T1000 (cell line): ENCODE results near the gene SERPINB2.
"Not testable (repeated sequence)": the region's sequence is repeated elsewhere in the genome, so short reads cannot be mapped to it uniquely, and the experiment has no call there.

Experiments used
- DNase-seq: peaks from one replicate; lab custom pipeline; 2025; ENCODE audit warnings: mixed read lengths; lab: John Stamatoyannopoulos, UW

The SERPINB2 gene

DNA sequence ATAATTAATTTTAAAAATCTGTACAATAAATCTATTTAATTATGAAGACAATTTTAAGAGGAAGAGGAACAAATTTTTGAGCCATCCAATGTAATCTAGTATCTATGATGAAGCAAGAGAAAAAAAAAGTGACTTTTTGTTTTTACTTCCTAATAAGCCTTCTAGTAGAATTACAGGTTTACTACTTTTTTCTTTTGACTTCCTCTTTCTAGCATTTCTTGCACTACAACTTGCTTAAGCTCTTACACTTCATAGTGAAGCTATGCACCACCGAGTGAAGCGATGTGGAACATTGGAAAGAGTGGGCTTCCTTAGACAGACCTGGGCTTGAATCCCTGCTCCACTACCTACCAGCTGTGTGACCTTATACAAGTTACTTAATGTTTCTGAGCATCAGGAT lies 2.1 kb downstream of the SERPINB2 start:
- no peak for DNase-seq

DNA sequence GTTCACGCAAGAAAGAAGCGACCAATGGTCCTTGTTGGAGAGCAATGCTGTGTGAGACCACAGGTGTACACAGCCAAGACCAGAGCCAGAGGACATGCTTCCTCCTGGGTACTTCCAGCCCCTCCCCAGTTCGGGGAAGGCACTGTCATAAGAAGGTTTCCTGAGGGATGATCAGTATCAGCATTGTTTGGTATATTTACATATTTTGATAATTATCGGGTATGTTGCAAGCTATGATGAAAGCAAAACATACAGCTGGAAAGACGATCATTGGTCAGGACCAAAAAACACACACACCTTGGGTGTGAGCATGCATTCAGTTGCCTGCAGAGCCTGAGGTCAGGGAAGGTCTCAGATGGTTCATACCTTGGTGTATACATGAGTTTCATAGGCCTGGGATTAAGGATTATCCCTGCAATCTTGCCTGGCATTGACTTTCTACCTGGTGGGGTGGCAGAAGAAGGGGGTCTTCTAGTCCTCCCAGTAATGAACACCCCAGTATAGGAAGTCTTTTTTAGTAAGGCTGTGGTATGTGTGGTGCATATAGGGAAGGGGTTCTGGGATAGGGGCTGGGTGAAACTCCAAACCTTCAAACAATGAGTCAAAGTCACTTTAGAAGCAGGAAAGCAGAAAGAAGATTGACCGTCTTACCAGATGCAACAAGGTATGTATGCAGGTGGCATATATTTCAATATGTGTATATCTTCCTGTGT lies 2.9 kb downstream of the SERPINB2 start:
- DNase-seq: no peak

DNA sequence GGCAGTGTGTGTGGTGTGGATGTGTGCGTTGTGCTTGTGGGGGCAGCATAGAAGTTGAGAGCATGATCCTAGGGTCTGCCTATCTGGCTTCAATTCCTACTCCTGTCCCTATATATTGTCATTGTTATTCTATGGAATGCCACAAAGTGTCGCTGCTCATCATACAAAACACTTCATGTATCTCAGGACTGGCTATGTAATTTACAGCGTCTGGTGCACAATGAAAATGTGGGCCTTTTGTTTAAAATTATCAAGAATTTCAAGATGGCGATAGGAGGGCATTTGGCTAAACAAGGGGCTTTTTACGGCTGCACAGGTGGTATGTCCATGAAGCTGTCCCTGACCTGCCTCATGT lies 3.4 kb downstream of the SERPINB2 start:
- DNase-seq: no peak

DNA sequence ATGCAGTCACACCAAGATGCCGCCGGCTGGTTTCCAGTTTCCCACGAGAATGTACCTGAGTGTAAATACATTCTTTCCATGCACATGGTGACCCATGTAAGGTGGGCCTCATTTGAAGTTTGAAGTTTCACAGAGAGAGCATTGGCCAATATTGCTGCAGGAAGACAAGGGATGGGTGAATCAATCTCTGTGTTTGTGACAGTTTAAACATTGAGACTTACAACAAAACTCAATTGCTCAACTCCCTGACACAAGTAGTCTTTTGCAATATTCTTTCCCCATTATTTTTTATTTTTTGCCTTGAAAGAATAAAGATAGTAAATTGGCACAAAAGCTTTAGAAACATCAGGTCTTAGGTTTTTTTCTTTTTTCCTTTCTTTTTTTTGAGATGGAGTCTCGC lies 5.1 kb downstream of the SERPINB2 start:
- no peak for DNase-seq

DNA sequence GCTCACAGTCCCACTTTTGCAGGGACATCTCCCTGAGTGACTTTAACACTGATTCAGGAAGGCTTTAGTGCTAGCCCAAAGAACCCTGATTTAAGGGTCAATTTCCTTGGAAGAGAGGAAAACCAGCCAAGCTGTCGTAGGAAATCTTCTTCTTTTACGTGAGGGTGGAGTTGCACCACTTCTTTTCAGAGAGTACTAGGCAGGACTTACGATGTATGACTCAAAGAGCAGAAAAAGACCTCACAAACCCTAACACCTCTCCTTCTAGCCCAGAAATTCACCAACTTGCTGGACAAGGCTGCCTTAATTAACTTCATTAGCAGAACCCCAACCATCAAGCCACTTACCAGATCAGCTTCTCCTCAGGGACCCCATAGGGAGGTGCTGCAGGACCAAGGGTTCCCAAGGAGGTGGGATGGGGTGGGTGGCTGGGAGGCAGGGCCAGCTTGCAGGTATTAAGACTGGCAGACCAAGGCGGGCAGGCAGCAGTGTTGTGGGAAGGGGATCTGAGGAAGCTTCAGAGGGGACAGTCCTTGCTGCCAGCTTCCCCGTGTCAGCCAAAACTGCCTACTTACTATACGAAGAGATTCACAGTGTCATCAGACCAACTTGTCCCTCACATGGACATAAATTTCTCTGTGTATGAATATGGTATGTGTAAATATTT lies 6.7 kb downstream of the SERPINB2 start:
- no peak for DNase-seq

DNA sequence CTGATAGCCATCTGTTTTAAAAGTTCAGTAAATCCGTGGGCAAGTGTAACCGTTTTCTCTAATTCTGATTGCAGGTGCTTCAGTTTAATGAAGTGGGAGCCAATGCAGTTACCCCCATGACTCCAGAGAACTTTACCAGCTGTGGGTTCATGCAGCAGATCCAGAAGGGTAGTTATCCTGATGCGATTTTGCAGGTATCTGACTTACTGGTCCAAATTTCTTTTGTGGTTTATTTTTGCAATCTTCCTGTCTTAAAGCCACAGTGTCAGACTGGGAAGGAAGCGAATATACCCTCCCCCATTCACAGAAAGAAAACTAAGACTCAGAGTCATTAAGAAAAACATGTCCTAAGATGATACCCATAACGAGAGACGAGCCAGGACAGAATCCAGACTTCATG lies 7.7 kb downstream of the SERPINB2 start:
- DNase-seq: no peak

DNA sequence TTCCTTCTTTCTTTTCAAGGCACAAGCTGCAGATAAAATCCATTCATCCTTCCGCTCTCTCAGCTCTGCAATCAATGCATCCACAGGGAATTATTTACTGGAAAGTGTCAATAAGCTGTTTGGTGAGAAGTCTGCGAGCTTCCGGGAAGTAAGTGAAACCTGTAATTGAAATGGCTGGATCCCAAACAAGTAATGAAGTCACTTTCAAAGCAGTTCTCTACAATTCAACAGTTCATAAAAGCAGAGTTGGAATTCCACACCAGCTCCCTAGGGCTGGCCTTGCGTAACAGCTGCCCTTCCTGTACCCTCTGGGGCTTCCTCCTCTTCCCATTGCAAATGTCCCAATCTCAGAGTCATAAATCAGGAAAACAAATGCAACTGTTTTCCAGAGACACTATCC lies 9.6 kb downstream of the SERPINB2 start:
- no peak for DNase-seq

DNA sequence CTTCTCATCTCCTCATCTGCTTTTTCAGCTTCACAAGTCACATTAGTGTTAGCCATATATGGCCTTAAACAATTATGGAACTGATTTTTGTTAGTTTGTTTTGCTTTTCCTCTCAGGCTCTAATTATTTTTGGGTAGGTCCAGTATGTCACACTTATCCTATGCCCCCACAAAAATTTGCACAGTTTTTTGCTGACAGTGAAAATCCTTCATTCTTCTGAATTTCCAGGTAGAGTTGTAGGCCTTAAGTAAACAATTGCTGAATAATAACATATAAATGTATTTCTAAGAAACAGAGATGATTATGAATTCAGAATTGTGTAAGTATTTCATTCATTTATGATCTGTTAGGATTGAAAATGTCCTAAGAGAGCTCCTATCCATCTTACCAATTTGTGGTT lies 11.7 kb downstream of the SERPINB2 start:
- no peak for DNase-seq

DNA sequence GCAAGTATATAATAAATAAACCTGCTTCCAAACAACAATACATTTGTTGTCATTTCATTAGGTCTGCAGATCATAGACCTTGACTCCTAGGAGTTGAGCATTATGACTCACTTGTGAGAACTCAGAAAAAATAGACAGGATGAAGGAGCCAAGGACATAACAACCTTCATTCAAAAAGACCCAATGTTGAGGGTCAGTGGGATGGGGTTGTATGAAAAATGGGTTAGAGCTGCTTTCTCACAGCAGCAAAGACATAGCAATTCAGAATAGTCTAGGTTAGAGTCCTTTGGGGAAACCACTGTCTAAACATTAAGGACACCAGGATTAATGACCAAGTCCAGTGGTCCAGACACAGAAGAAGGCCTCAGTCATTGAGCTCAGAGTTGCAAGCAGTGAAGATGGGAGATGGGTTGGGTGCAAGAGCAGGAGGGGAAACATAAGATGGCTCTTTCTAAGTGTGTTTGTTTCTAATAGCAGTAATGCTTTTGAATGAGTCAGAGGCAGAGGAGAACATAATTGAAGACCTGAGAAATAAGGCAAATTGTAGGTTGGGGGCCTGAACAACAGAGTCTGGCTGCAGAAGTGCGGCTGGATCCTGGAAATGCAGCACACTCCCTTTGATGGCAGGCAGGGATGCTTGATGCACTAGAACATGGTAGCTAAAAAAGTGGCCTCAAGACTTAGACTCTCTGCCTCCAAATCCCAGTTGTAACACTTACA lies 16.5 kb downstream of the SERPINB2 start:
- DNase-seq: no peak

DNA sequence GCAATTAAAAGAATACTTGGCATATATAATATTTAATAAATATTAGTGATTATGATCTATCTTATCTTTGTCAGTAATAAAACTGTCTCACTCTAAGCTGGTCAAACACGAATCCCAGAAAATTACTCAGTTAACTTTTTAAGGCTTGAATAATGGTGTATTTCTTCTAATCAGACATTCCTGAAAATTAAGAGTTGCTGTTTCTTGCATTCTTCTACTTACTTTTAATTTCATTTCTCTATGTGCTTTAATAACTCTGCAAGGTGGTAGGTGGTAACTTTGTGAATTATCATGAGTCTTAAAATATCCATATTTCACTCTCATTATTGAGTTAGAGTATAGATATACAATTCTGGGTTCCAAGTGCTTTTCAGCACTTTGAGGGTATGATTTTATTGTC lies 17.2 kb downstream of the SERPINB2 start:
- DNase-seq: no peak

DNA sequence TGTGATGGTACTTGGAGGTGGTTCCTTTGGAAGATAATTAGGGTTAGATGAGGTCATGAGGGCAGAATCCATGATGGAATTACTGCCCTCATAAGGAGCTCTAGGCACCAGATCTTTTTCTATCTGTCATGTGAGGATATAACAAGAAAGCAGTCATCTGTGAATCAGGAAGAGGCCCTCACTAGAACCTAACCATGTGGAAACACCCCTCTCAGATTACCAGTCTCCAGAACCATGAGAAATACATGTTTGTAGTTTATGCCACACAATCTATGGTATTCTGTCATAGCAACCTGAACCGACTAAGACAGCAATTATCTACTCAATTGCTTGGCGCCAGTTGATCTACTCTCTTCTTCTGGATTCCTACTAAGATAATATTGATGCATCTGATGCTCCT lies 17.9 kb downstream of the SERPINB2 start:
- DNase-seq: no peak

DNA sequence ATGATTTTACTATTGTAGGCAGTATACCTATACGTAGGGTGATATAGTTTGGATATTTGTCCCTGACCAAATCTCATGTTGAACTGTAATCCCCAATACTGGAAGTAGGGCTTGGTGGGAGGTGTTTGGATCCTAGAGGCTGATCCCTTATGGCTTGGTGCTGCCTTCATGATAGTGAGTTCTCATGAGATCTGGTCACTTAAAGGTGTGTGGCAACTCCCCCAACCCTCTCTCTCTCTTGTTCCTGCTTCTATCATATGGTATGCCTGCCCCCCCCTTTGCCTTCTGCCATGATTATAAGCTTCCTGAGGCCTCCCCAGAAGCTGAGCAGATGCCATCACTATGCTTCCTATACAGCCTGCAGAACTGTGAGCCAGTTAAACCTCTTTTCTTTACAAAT lies 18.6 kb downstream of the SERPINB2 start:
- no peak for DNase-seq

DNA sequence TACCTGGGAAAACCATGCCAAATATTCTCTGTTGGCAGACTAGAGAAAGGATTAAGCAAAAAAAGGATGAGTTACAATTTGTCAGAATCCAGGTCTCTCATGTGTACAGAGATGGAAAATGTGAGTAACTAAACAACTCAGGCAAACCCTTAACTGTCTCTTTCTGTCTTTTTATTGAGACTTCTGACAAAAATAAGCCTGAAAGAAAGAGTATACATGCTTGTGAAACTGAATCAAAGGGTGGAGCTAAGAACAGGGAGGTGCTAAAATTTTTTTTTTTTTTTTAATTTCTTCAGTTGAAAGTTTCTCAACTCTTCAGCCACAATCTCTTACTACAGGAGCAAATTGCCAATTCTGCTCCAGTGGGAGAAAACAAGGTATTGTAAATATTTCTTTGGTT lies 20.2 kb downstream of the SERPINB2 start, which contains the start of gene SERPINB10:
Gene SERPINB10, plus strand, starts transcription at position 295 of the 400 bp plus-strand sequence. CDS start 7,553 bp downstream, outside the sequence.
- no peak for DNase-seq

DNA sequence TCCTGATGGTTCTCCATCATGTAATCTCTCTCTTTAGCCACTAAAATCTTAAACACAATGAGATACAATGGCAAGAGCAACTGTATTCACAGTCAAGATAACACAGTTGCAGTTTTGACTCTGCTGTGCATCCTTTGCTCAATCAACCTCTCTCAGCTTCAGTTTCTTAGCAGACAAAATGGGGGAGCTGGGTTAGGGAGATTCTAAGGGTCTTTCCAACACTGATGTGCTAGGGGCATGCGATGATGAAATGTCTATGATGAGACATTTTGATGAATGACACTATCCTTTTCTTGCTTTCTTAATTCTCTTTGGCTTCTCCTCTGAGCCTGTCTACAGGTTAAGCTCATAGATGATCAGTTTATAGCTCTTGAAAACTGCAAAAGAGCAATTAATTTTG lies 21.4 kb downstream of the SERPINB2 start:
- no peak for DNase-seq

DNA sequence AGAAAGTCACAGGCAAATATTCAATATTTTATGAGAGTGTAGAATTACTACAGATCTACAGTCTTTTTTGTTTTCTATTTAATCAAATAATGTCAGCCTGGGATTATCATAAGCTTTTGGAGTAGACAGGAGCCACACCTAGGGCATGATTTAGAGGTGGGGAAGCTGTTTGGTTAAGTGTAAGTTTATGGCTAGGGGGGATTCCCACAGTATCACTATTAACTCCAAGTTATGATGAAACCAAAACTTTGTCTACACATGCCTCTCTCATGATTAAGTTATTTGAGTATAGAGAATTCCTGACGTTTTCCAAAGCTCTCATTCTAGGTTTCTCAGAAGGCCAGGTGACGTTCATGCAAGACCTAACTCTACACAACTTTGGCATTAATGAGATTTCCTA lies 22.4 kb downstream of the SERPINB2 start:
- DNase-seq: no peak

DNA sequence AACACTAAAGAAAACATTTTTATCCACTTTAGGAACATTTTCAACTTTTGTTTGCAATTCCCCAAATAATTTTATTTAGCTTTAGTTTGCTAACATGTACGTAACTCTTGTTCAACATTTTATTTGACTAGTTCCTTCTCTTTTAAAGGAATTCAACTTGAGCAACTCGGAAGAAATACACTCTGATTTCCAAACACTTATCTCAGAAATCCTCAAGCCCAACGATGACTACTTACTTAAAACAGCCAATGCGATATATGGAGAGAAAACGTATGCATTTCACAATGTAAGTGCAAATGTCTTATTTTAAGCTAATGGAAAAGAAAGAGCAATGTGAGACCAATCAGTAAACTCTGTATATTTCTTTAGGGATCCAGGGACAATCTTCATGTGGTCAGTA lies 30.3 kb downstream of the SERPINB2 start:
- no peak for DNase-seq

DNA sequence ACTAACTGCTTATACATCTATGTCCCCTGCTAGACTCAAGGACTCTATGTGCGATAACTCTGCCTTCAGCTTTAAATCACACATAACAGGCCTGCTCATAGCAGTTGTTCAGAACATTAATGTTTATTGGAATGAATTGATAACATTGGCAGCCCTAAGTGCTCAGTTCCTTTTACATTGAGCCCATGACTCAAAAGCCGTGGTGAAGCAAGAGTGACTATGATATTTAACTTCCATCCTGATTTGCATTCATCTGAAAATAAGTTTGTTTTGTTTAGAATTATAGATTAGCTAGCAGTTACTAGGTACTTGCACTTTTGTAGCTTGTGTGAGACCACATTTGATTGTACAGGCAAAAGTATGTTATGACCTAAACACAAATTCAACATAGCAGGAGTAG lies 34.5 kb downstream of the SERPINB2 start:
- DNase-seq: no peak

DNA sequence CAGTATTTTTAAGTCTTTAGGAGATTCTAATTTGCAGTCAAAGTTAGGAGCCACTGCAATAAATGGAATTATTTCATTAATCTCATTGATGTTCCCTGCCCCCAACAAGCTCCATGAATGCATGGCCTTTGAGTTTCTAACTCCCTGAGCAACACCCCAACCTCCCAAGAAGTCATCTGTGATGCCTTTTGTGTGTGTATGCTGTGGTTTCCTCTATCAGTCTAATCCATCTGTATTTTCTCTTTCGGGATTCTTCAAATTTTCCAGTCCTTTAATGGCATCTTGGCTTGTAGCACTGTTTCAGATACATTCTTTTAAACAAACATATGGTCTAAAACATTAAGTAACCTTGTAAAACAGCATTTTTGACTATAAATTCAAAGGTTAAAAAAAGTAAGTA lies 37.0 kb downstream of the SERPINB2 start:
- no peak for DNase-seq

DNA sequence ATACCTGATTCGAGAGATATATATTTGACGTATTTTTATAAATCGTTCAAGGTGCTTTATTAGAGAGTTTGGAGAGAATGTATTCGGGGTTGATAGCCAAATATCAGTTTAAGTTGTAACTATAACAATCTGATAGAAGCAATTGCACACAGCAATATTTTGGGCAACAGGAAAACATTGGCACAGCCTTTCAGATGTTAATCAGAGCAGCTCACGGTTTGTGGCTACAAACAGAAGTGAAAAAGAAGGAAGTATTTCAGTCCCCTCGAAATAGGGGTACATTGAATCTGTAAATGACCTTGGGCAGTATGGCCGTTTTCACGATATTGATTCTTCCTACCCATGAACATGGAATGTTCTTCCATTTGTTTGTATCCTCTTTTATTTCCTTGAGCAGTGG lies 40.8 kb downstream of the SERPINB2 start:
- no peak for DNase-seq

DNA sequence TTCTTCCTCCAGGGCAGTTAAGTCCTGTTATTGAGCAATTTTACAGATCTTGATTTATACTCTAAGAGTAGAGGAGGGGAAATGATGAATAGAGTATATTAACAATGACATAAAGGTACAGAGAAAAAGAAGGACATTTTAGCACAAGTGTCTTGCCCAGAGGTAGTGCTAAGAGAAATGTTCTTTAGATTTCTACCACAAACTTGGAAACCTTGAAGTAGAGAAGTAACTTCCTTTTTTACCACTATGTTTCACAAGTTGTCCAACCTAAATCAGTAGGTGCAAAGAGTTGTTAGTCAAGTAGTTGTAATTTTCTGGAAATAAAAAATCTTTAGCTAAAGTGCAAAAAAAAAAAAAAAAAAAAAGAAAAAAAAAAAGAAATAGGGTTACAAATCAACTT lies 41.9 kb downstream of the SERPINB2 start:
- DNase-seq: not testable (repeated sequence)

DNA sequence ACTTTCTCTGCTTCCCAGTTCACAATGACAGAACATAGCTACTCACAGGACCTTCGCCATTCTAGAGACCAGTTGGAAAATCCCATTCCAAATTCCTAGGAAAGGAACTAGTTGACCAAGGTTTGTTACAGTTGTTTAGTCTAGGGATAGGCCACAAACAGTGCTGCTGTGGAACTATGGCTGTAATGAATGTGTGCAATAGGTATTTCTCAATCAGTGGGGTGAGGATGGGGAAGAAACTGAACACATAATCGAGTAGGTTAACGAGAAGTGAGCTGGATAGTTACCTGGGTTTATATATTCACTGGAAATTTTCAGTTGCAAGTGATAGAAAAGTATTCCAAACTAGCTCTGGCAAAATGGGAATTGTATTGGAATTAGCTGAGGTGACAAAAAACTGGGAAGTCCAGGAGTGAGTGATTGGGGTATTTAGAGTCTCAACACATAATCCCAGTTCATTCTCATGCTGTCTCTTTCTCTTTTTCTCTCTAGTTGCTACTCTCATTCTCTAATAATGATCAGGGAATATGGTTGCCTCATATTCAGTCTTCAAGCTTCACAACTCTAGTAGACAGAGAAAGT lies 43.4 kb downstream of the SERPINB2 start:
- no peak for DNase-seq

DNA sequence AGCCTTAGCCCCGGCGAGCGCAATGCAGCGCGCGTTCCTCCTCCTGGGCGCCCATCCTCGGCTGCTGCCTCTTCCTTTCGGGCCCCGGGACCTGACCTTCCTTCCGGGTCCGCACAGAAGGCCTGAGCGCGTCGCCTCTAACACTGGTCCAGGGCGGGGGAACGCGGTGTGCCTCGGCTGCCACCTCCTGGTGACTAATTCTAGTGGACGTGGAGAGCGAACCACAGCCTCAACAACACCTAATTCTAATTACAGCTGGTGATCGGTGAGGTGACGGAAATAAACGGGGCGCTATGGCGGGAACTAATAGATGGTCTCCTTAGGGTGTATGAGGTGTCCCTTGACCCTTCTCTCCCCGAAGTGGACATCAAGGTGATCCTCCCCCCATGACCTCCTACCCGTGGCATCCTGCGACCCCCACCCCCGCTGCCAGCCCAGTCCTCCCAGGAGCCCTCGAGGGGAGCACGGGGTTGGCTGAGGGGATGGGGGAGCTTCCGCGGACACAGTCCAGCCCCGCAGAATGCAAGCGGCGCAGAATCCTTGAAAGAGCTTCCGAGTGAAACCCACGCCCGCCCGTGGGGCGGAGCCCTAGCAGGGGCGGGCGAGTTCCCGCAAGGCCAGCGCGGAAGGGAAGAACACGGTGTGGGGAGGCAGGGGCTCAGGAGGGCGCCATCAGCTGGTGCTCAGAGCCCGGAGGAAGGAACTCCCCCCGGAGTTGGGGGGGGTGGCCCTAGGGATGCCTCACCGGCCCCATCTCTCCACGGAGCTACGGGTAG lies 48.8 kb downstream of the SERPINB2 start:
- no peak for DNase-seq
